Stimulated activated CD4-positive, alpha-beta T cell treated with anti-CD3 and anti-CD28 coated beads, Interleukin-12 subunit alpha, Interleukin-12 subunit beta, amount 100 ng/mL, for 48 hours (primary cell): ENCODE results near the gene NFIB.

Source experiments
- DNase-seq, 3 donors: peaks; one replicate each; pipeline ENCODE4 v3.0.0-alpha.2; 2020; ENCODE audit warnings: low read depth in 2 of 3, low spot score in 1 of 3

NFIB gene

GRCh38 chr9:14192556-14192955 is 121.4 kb downstream of the NFIB start:
- no peak for DNase-seq

GRCh38 chr9:14191512-14191911 is 122.4 kb downstream of the NFIB start:
- DNase-seq, result no peak

GRCh38 chr9:14190240-14190639 is 123.7 kb downstream of the NFIB start:
- DNase-seq, result no peak

DNA sequence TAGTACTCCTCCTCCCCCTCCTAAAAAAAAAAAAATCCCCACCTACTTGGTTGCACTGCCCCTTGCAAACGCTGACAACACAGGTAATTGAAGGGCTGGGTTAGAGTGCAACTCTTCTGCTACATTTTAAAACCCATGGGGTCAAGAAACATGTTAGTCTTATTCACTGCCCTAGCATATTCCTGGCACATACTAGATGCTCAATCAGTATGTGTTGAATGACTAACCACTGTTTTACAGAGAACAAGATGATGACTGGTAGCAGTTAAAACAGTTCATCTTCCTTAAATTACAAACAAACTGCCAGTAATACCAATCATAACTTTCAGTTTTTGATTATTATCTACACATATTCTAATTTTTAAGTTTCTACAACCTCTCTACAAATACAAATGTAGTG is 124.4 kb downstream of the NFIB start:
- DNase-seq, result no peak

- no peak for DNase-seq
These were observed 124.8 kb downstream of the NFIB start for GRCh38 chr9:14189146-14189545.

- DNase-seq, result no peak
These were observed 125.4 kb downstream of the NFIB start for GRCh38 chr9:14188538-14188937.

- DNase-seq, result no peak
These were observed 125.9 kb downstream of the NFIB start for GRCh38 chr9:14188011-14188410.

DNA sequence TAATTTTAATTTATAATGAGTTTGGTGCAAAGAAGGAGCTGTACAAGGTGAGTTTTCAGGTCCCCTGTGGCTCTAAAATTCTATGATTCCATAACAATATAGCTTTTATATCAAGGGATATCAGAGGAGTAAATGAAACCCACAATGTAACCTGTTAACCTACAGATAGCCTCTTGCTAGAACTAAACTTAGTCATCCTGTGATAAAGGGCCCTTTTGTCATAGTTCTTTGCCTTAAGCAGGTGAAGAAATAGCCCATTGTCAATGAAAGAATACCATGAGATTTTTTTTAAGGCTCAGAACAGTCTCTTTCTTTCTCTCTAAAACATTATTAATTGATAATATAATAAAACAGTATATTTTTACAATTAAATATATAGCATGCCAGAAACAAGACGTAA is 127.8 kb downstream of the NFIB start:
- DNase-seq, result no peak

DNA sequence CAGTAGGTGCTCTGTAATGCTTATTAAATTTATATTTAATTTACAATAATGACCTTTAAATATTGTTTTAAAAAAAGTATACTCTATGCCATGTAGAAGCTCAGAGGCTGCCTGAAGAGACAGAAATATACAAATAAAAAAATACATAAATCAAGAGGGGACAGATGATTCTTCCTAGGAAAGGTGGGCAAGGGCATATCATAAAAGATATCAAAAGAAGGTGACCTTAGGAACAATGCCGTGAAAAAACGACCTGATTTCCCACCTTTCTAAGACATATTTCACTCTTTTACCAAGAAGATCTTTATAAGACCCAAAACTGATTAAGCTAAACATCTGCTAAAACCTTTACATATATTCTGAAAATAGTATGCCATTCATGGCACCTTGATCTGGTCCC is 128.9 kb downstream of the NFIB start:
- no peak for DNase-seq

GRCh38 chr9:14183001-14183400 is 130.9 kb downstream of the NFIB start:
- DNase-seq, result no peak

GRCh38 chr9:14180960-14181537 is 132.9 kb downstream of the NFIB start:
- DNase-seq, result no peak

DNA sequence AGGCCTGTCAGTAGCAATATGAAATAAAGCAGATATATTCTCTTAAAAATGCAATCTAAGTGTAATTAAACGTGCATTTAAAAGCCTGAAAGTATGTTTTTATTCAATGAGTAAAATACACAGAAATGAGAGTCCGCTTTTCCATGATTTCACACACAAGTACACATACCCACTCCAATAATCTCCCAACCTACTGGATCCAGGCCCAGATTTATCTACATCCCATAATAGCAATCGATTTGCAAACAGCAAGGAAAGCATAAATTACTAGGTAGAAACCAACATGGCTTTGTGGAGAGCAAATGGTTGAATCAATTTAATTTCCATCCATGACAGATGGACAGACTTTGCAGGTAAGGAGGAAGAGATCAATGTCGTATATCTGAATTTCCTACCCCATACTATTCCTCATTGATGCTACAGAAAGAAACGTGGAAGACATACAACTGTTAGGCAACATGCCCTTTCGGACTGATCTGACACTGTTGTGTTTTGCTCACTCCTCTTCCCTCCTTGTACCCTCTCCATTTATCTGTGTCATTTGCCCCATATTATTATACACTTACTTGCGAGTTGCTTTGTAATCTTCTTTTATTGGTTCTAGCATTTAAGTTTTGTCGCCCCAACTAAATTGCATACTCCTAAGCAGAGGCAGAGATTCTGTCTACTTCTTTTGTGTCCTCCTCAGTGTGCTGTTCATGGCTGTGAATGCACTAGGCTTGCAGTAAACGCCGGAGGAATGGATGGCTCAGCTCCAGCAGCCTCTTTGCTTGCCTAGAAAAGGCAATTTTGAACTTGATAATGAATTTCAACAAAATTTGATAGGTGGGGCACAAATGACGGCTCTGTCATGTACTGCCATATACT is 133.6 kb downstream of the NFIB start:
- no peak for DNase-seq

GRCh38 chr9:14179449-14179848 is 134.5 kb downstream of the NFIB start:
- DNase-seq, result no peak

GRCh38 chr9:14175778-14176177 is 138.2 kb downstream of the NFIB start:
- DNase-seq, result no peak

GRCh38 chr9:14173713-14174112 is 140.2 kb downstream of the NFIB start:
- DNase-seq, result no peak

DNA sequence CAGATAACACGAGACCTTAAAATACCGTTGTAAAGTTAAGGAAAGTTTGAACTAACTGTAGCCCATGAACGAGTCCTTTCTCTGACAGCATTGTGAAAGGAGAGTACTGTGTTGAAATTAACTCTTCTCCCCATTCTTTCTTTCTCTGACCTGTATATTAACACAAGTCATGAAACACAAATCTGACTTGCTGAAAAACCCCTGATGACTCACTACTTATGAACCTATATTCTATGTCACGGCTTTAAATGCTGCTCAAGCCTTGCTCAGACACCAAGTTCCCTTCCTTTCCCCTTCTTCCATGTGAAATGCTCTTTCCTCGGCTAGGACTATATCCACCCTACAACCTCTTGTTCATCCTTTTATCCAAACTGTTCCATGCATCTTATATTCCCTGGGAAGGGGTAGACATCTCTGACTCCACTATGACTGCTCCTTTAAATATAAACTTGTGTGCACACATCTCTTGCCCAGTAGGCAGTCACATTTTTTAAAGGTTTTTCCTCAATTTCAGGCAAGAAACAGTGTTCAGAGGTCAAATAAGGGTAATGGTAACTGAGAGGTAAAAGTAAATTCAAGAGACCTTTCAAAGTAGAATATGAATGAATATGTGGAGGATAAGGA is 142.9 kb downstream of the NFIB start:
- DNase-seq, result no peak

DNA sequence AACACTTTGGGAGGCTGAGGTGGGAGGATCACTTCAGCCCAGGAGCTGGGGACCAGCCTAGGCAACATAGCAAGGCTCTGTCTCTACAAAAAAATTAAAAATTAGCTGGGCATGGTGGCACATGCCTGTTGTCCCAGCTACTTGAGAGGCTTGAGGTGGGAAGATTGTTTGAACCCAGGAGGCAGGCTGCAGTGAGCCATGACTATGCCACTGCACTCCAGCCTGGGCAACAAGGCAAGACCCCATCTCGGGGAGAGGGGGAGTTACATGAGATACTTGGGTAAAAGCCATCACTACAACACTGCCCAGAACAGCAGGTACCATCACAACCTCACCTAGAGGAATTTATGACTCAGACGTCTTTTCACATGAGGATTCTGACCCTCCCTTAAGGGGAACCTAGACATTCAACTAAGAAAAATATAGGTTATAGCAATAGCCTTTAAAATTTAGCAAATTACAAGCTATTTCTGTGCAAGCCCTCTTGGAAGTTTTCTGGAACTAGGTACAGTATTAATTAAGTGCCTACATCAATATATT is 143.5 kb downstream of the NFIB start:
- no peak for DNase-seq

- DNase-seq, result no peak
These were observed 145.6 kb downstream of the NFIB start for GRCh38 chr9:14168381-14168780.

- DNase-seq, result no peak
These were observed 148.4 kb downstream of the NFIB start for GRCh38 chr9:14165376-14166035.

DNA sequence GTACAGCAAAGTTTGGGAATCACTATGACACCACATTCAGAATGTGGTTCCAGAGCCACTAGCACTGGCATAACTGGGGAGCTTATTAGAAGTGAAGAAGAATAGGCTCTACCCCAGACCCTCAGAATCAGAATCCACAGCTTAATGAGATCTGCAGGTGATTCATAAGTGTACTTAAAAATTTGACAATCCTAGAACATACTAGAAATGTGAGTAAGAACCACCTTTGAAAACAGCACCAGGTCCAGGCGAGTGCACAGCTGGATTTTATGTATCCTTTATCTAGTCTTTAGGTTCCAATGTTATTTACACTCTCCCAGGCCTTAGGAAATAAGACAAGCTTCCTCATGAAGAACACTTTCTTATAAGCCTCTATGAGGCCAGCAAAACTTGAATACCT is 149.0 kb downstream of the NFIB start:
- DNase-seq, result no peak

DNA sequence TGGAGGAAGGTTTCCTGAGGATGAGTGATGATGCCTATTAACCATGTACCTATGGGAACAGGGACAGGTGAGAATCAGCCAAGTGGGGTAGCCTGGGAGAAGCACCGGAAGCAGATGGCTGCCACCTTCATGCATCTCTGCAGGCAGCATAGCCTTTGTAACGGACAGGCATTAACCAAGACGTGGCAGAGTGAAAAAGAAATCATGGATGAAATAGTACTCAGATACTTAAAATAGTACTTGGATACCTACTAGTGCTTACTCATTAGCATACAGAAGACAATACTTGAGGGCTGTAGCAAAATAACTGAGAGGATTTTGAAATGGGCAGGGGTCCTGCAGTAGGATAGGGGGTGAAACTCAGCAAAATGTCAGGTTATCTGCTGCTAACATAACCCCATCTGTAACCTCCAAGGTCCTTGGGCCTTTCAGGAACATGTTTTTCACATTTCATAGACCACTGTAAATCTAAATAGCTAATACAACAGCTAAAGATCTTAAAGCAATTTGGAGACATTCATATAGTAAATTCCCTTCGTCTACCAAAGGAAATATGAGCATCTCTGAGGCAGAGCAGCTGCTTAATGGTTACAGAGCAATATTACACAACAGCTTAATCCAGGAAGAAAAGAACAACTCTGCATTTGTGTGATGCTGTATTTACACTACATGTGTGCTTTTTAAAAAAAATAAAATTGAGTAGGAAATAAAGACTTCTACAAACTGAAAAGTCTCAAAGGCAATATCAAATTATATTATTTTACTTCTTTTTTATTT is 154.3 kb downstream of the NFIB start:
- no peak for DNase-seq
